Caco-2 (cell line): ENCODE data around the gene KTI12. TPM values are rescaled to one million over a fixed set of nuclear protein-coding genes. Genes with fewer than 3 reads are reported as not detected.
A peak's percentile ranks its signal among the peaks of the same experiment; 100 is the strongest.

Experiments
- BruUV-seq: library from RNA; stranded (reverse); fragments of 400-500 nt; replicated peaks from 2 replicates; lab custom pipeline; 2021; lab: Mats Ljungman, UMichigan
- CTCF ChIA-PET: fragments of 300-600 bp; sonication (Branson Sonifier 250); formaldehyde crosslinking; loops from one replicate; lab custom pipeline; 2022; ENCODE audit warnings: antibody characterized with exemption; lab: Charles Lee
- POLR2A ChIA-PET: fragments of 300-600 bp; sonication (Branson Sonifier 250); formaldehyde crosslinking; loops from one replicate; lab custom pipeline; 2022; ENCODE audit warnings: antibody characterized with exemption; lab: Charles Lee
- DNase-seq, 2 experiments: peaks; one replicate each; pipeline versions ENCODE4 v3.0.0 to v3.0.0-alpha.2; 2020 to 2022
- H3K27me3 ChIP-seq: replicated peaks from 2 replicates; pipeline ENCODE4 v1.6.0; 2011; ENCODE audit warnings: low read length; ENCODE audit not compliant: control insufficient read depth, insufficient read depth
- H3K36me3 ChIP-seq: 2 replicates; pipeline ENCODE4 v1.5.1; 2011; ENCODE audit warnings: low read length; ENCODE audit not compliant: control insufficient read depth, insufficient read depth
- H3K4me1 ChIP-seq: fragments of 250-450 bp; sonication (Bioruptor Pico); 2 replicates; pipeline ENCODE4 v1.5.1; 2020; ENCODE audit warnings: mild to moderate bottlenecking
- H3K4me3 ChIP-seq: 2 replicates; pipeline ENCODE4 v1.5.1; 2011; ENCODE audit warnings: low read depth, mild to moderate bottlenecking, control low read depth, low read length
- H3K9me3 ChIP-seq: fragments of 250-450 bp; sonication (Bioruptor Pico); 2 replicates; pipeline ENCODE4 v1.5.1; 2020; ENCODE audit warnings: mild to moderate bottlenecking, moderate library complexity
- H3K27ac Mint-ChIP-seq: one replicate; pipeline ENCODE4 v1.8.0; 2022; ENCODE audit warnings: mixed read lengths; ENCODE audit not compliant: unreplicated experiment
- H3K27me3 Mint-ChIP-seq: one replicate; pipeline ENCODE4 v1.8.0; 2022; ENCODE audit warnings: mixed read lengths; ENCODE audit not compliant: insufficient read depth, unreplicated experiment
- H3K36me3 Mint-ChIP-seq: one replicate; pipeline ENCODE4 v1.8.0; 2022; ENCODE audit warnings: mild to moderate bottlenecking, mixed read lengths; ENCODE audit not compliant: insufficient read depth, unreplicated experiment
- H3K4me1 Mint-ChIP-seq: one replicate; pipeline ENCODE4 v1.8.0; 2022; ENCODE audit warnings: low read depth, mixed read lengths; ENCODE audit not compliant: unreplicated experiment
- H3K4me3 Mint-ChIP-seq: one replicate; pipeline ENCODE4 v1.8.0; 2022; ENCODE audit warnings: mild to moderate bottlenecking, moderate library complexity, mixed read lengths; ENCODE audit not compliant: unreplicated experiment
- H3K9me3 Mint-ChIP-seq: one replicate; pipeline ENCODE4 v1.8.0; 2022; ENCODE audit warnings: mixed read lengths; ENCODE audit not compliant: unreplicated experiment
- CTCF ChIP-seq, 2 experiments: fragments of 200-600 bp in 1 of 2; IDR thresholded peaks; 1 replicate in 1 of 2; 2 replicates in 1 of 2; pipeline versions ENCODE4 v1.5.1 to v1.8.0; 2011 to 2022; ENCODE audit warnings: antibody characterized with exemption in 1 of 2, control low read depth in 1 of 2, inconsistent platforms in 1 of 2, low read depth in 1 of 2, low read length in 1 of 2, mild to moderate bottlenecking in 1 of 2, moderate library complexity in 1 of 2; ENCODE audit not compliant: insufficient read depth in 1 of 2, severe bottlenecking in 1 of 2, unreplicated experiment in 1 of 2
- intact Hi-C: fragments of 100-400 bp; cut with micrococcal nuclease; formaldehyde crosslinking; loops from one replicate; pipeline ENCODE4 v1.10.0; 2022; ENCODE audit not compliant: unreplicated experiment
- total RNA-seq: library from RNA; stranded (reverse); gene quantifications from 2 replicates; pipeline ENCODE4 v1.2.3, GENCODE V29; 2022

KTI12 gene
- total RNA-seq, 1 experiment from 2014 or later: 11.8 TPM

- Mint-ChIP-seq H3K27ac (no peak overlapping the region), H3K4me1 (peaks cover 21% of the 10 kb centered on the region), H3K9me3 (no peaks in the 10 kb centered on the region), H3K27me3 (no peaks in the 10 kb centered on the region), H3K4me3 (no peak overlapping the region), H3K36me3 (peaks cover 71% of the 10 kb centered on the region)
- Histone ChIP-seq H3K4me3 (no peak overlapping the region), H3K27me3 (no peaks in the 10 kb centered on the region), H3K4me1 (peaks cover 16% of the 10 kb centered on the region; the same call in 1 of the 2 replicates), H3K9me3 (no peaks in the 10 kb centered on the region), H3K36me3 (no peaks in the 10 kb centered on the region; the same call in 1 of the 2 replicates)
- BruUV-seq: no TSS peak
- intact Hi-C loops: no loop called here
- no peak for TF ChIP-seq CTCF (IDR thresholded peaks at IDR 0.05; ENCODE audit: insufficient read depth in 1 of 2, low read depth in 1 of 2, low read length in 1 of 2, severe bottlenecking in 1 of 2, unreplicated experiment in 1 of 2)
- ChIA-PET POLR2A (no interaction called here), CTCF (no interaction called here)
- DNase-seq: no peak
These were observed 27.2 kb upstream of the KTI12 start for GRCh38 chr1:52060822-52061221.

- H3K27me3 Mint-ChIP-seq: no peaks in the 10 kb centered on the region
- POLR2A ChIA-PET: no interaction called here
- no peak overlapping the region for H3K4me3 Mint-ChIP-seq
- H3K9me3 ChIP-seq: no peaks in the 10 kb centered on the region
- peaks cover 70% of the 10 kb centered on the region for H3K36me3 Mint-ChIP-seq
- H3K9me3 Mint-ChIP-seq: no peaks in the 10 kb centered on the region
- H3K27ac Mint-ChIP-seq: no peak overlapping the region
- intact Hi-C loops: loop anchor here (5.0 kb wide), 1 partner anchor 53 kb away; no protein-coding TSS in a partner anchor
- no TSS peak for BruUV-seq
- CTCF ChIA-PET: no interaction called here
- H3K27me3 ChIP-seq: no peaks in the 10 kb centered on the region
- H3K4me1 ChIP-seq: peaks cover 16% of the 10 kb centered on the region; the same call in 1 of the 2 replicates
- H3K4me3 ChIP-seq: no peak overlapping the region
- no peak for DNase-seq
- H3K4me1 Mint-ChIP-seq: peaks cover 21% of the 10 kb centered on the region
- H3K36me3 ChIP-seq: no peaks in the 10 kb centered on the region; the same call in 1 of the 2 replicates
- no peak for TF ChIP-seq CTCF (IDR thresholded peaks at IDR 0.05; ENCODE audit: insufficient read depth in 1 of 2, low read depth in 1 of 2, low read length in 1 of 2, severe bottlenecking in 1 of 2, unreplicated experiment in 1 of 2)
These were observed 26.3 kb upstream of the KTI12 start for GRCh38 chr1:52059888-52060287.

GRCh38 chr1:52059321-52059720, 25.7 kb upstream of the KTI12 start:
- Mint-ChIP-seq H3K4me1 (peaks cover 21% of the 10 kb centered on the region), H3K27me3 (no peaks in the 10 kb centered on the region), H3K4me3 (peak overlapping the region; percentile 48), H3K27ac (no peak overlapping the region), H3K36me3 (peaks cover 74% of the 10 kb centered on the region), H3K9me3 (no peaks in the 10 kb centered on the region)
- DNase-seq: no peak
- Histone ChIP-seq H3K36me3 (no peaks in the 10 kb centered on the region; the same call in 1 of the 2 replicates), H3K9me3 (no peaks in the 10 kb centered on the region), H3K4me3 (no peak overlapping the region), H3K4me1 (peaks cover 16% of the 10 kb centered on the region; the same call in 1 of the 2 replicates), H3K27me3 (no peaks in the 10 kb centered on the region)
- TF ChIP-seq CTCF (IDR thresholded peaks at IDR 0.05; ENCODE audit: insufficient read depth in 1 of 2, low read depth in 1 of 2, low read length in 1 of 2, severe bottlenecking in 1 of 2, unreplicated experiment in 1 of 2): no peak
- intact Hi-C loops: loop anchor here (5.0 kb wide), 1 partner anchor 52 kb away; no protein-coding TSS in a partner anchor
- ChIA-PET POLR2A (no interaction called here), CTCF (no interaction called here)
- no TSS peak for BruUV-seq
